Common myeloid progenitor, CD34-positive (primary cell): Measurements from ENCODE around the gene MRPL51. TPM values are rescaled to one million over a fixed set of nuclear protein-coding genes. Genes with fewer than 3 reads are reported as not detected.

Source experiments
- CTCF ChIA-PET: fragments of 350-600 bp; sonication (Branson Sonifier 250); formaldehyde crosslinking; loops from one replicate; lab custom pipeline; 2021; ENCODE audit warnings: antibody characterized with exemption; lab: Charles Lee
- POLR2A ChIA-PET: fragments of 350-600 bp; sonication (Branson Sonifier 250); formaldehyde crosslinking; loops from one replicate; lab custom pipeline; 2021; ENCODE audit warnings: antibody characterized with exemption; lab: Charles Lee
- DNase-seq, 3 donors: peaks; one replicate each; pipeline versions ENCODE4 v3.0.0 to v3.0.0-alpha.2; 2013
- H3K27ac ChIP-seq, 2 experiments: 1 replicate in 1 of 2; 2 replicates in 1 of 2; pipeline ENCODE4 v1.7.0; 2013; ENCODE audit warnings: inconsistent platforms in 2 of 2, low read length in 2 of 2, mild to moderate bottlenecking in 2 of 2, low read depth in 1 of 2, moderate library complexity in 1 of 2; ENCODE audit not compliant: severe bottlenecking in 2 of 2, insufficient read depth in 1 of 2, poor library complexity in 1 of 2
- H3K27me3 ChIP-seq, 5 experiments: replicated peaks in 2 of 5; 1 replicate in 3 of 5; 2 replicates in 2 of 5; pipeline versions ENCODE4 v1.6.1 to v1.7.0; 2013; ENCODE audit warnings: low read length in 4 of 5, mild to moderate bottlenecking in 2 of 5, moderate library complexity in 2 of 5, inconsistent platforms in 1 of 5; ENCODE audit not compliant: insufficient read depth in 5 of 5, control insufficient read depth in 4 of 5
- H3K36me3 ChIP-seq, 4 experiments: 1 replicate in 2 of 4; 2 replicates in 2 of 4; pipeline versions ENCODE4 v1.6.1 to v1.7.0; 2013; ENCODE audit warnings: low read length in 3 of 4, control low read depth in 1 of 4, mild to moderate bottlenecking in 1 of 4; ENCODE audit not compliant: control insufficient read depth in 4 of 4, insufficient read depth in 4 of 4
- H3K4me1 ChIP-seq, 4 experiments: 1 replicate in 3 of 4; 2 replicates in 1 of 4; pipeline versions ENCODE4 v1.6.1 to v1.7.1; 2013; ENCODE audit warnings: low read length in 3 of 4, mild to moderate bottlenecking in 3 of 4, control low read depth in 1 of 4, inconsistent platforms in 1 of 4, moderate library complexity in 1 of 4; ENCODE audit not compliant: control insufficient read depth in 4 of 4, insufficient read depth in 4 of 4; ENCODE audit errors: control extremely low read depth in 1 of 4
- H3K4me3 ChIP-seq, 7 experiments: 1 replicate in 4 of 7; 2 replicates in 3 of 7; pipeline versions ENCODE4 v1.5.1 to v1.7.0; 2013; ENCODE audit warnings: mild to moderate bottlenecking in 7 of 7, low read length in 6 of 7, moderate library complexity in 6 of 7, inconsistent platforms in 2 of 7, low read depth in 2 of 7, control low read depth in 1 of 7; ENCODE audit not compliant: insufficient read depth in 4 of 7, control insufficient read depth in 1 of 7; ENCODE audit errors: extremely low read depth in 1 of 7
- H3K9me3 ChIP-seq, 5 experiments: 1 replicate in 4 of 5; 2 replicates in 1 of 5; pipeline versions ENCODE4 v1.6.1 to v1.7.1; 2013; ENCODE audit warnings: low read length in 4 of 5, mild to moderate bottlenecking in 2 of 5, inconsistent platforms in 1 of 5, low read depth in 1 of 5, moderate library complexity in 1 of 5; ENCODE audit not compliant: control insufficient read depth in 4 of 5, insufficient read depth in 2 of 5; ENCODE audit errors: control extremely low read depth in 1 of 5
- WGBS: methylation state at CpG from one replicate; pipeline ENCODE4 v1.1.5; 2013; ENCODE audit not compliant: insufficient coverage; 5-methylcytosine and 5-hydroxymethylcytosine counted together
- polyA plus RNA-seq: library from polyadenylated mRNA; unstranded; fragments of 120-200 nt; gene quantifications from one replicate; pipeline ENCODE4 v1.2.1, GENCODE V29; 2013

The MRPL51 gene
- 85.9 TPM for polyA plus RNA-seq

DNA sequence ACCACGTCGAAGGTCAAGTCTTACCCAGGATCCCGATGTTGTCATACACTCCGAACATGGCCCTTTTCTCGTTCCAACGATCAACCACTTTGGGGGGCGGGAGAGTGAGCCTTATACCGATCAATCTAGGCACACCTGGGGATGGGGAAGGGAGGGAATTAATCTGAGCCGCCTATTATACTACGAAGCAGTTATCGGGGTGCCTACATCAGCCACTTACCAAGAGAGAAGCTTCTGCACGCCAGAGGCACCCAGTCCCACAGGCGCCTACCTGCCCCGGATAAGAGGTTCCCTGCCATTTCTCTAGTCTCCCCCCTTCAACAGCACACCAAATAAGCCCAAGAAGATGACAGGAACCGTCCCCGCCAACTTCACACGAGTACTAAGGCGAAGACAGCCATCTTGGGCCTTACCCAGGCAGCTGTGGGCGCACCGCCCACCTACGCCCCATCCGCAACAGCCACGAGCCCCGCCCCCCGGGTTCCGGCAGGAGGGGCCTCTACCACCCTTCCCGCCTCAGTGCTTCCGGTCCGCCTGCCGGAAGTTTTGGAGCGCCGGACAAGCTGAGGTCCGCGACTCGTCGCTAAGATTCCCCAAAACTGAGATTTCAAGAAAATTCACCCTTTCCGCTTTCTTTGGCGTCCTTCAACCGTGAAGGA, at the start of gene MRPL51:
MRPL51 (minus strand) TSS at position 425 of the 659 bp plus-strand sequence; CDS start at position 299, 126 bp downstream.
- DNase-seq: peak; percentile 88 to 95 (median 93)
- POLR2A ChIA-PET: interaction anchor here (0.6 to 1.5 kb wide), 10 partner anchors 8 to 266 kb away, joined by 3 to 15 read pairs (median 4); partner anchors contain the start of genes GAPDH, VAMP1 and ZNF384
- 0% methylated on average over 31 of the region's 39 CpGs for WGBS
- H3K27me3 ChIP-seq: no peaks in the 10 kb centered on the region
- peaks cover 3 to 20% (median 9%) of the 10 kb centered on the region in 4 experiments for H3K36me3 ChIP-seq
- CTCF ChIA-PET: interaction anchor here (0.7 to 2.3 kb wide), 8 partner anchors 19 to 69 kb away, joined by 3 to 10 read pairs (median 3); partner anchors contain the start of gene VAMP1
- peak within 1 kb of the TSS; percentile 93 to 94 for H3K27ac ChIP-seq
- H3K4me3 ChIP-seq: peak within 1 kb of the TSS; percentile 90 to 98 (median 95)
- peaks cover 21 to 30% (median 26%) of the 10 kb centered on the region in 4 experiments for H3K4me1 ChIP-seq
- no peaks in the 10 kb centered on the region for H3K9me3 ChIP-seq

- H3K4me1 ChIP-seq: peaks cover 0 to 24% (median 20%) of the 10 kb centered on the region in 4 experiments
- no peak overlapping the region for H3K27ac ChIP-seq
- no peaks in the 10 kb centered on the region for H3K27me3 ChIP-seq
- no peak for DNase-seq
- CTCF ChIA-PET: interaction anchor here (1.7 to 9.0 kb wide), 2 partner anchors 8 to 21 kb away, joined by 4 to 122 read pairs; partner anchors contain the start of gene IFFO1
- 88% methylated on average over 12 of the region's 13 CpGs for WGBS
- peaks cover 3 to 53% (median 38%) of the 10 kb centered on the region in 4 experiments for H3K36me3 ChIP-seq
- H3K9me3 ChIP-seq: no peaks in the 10 kb centered on the region
- no peak overlapping the region for H3K4me3 ChIP-seq
- POLR2A ChIA-PET: interaction anchor here (1.2 kb wide), 1 partner anchor 8 kb away, joined by 4 read pairs; the partner anchor contains the start of gene GAPDH
Measured at GRCh38 chr12:6542209-6543009, 49.3 kb upstream of the MRPL51 start.

GRCh38 chr12:6541371-6542165, 48.5 kb upstream of the MRPL51 start:
- Histone ChIP-seq H3K36me3 (peaks cover 6 to 58% (median 36%) of the 10 kb centered on the region in 4 experiments), H3K27me3 (no peaks in the 10 kb centered on the region), H3K9me3 (no peaks in the 10 kb centered on the region), H3K4me3 (no peak overlapping the region), H3K27ac (peak overlapping the region in 1 of 2 experiments; percentile 25), H3K4me1 (peaks cover 0 to 33% (median 29%) of the 10 kb centered on the region in 4 experiments)
- WGBS: 92% methylated on average over 24 of the region's 26 CpGs
- ChIA-PET CTCF (interaction anchor here (1.1 to 9.0 kb wide), 6 partner anchors 9 to 215 kb away, joined by 4 to 122 read pairs (median 6); partner anchors contain the start of gene IFFO1), POLR2A (interaction anchor here (0.7 kb wide), 1 partner anchor 8 kb away, joined by 3 read pairs; no protein-coding TSS in a partner anchor)
- DNase-seq: no peak

- DNase-seq: peak; percentile 27 to 40 (median 27)
- no peaks in the 10 kb centered on the region for H3K9me3 ChIP-seq
- peaks cover 10 to 63% (median 38%) of the 10 kb centered on the region in 4 experiments for H3K36me3 ChIP-seq
- H3K4me1 ChIP-seq: peaks cover 5 to 45% (median 41%) of the 10 kb centered on the region in 4 experiments
- no peaks in the 10 kb centered on the region for H3K27me3 ChIP-seq
- POLR2A ChIA-PET: interaction anchor here (1.0 kb wide), 1 partner anchor 24 kb away, joined by 3 read pairs; no protein-coding TSS in a partner anchor
- CTCF ChIA-PET: interaction anchor here (0.7 to 9.0 kb wide), 11 partner anchors 9 to 214 kb away, joined by 3 to 122 read pairs (median 4); partner anchors contain the start of genes IFFO1 and NOP2
- H3K27ac ChIP-seq: peak overlapping the region in 1 of 2 experiments; percentile 25
- WGBS: 33% methylated on average over 22 of the region's 35 CpGs
- H3K4me3 ChIP-seq: peak overlapping the region in 2 of 7 experiments; percentile 32 to 54
Measured at GRCh38 chr12:6540181-6540877, 47.3 kb upstream of the MRPL51 start.

GRCh38 chr12:6539707-6540134, 46.7 kb upstream of the MRPL51 start:
- ChIA-PET CTCF (interaction anchor here (0.7 to 9.0 kb wide), 14 partner anchors 9 to 213 kb away, joined by 3 to 122 read pairs (median 4); partner anchors contain the start of genes IFFO1, NOP2 and VAMP1), POLR2A (interaction anchor here (0.6 to 1.0 kb wide), 3 partner anchors 23 to 116 kb away, joined by 3 to 5 read pairs (median 4); partner anchors contain the start of gene ACRBP)
- H3K4me3 ChIP-seq: no peak overlapping the region
- peaks cover 5 to 46% (median 43%) of the 10 kb centered on the region in 4 experiments for H3K4me1 ChIP-seq
- peaks cover 10 to 65% (median 38%) of the 10 kb centered on the region in 4 experiments for H3K36me3 ChIP-seq
- H3K27ac ChIP-seq: no peak overlapping the region
- H3K9me3 ChIP-seq: no peaks in the 10 kb centered on the region
- no peaks in the 10 kb centered on the region for H3K27me3 ChIP-seq
- 87% methylated on average over 14 of the region's 14 CpGs for WGBS
- DNase-seq: no peak
